IMR-90 (cell line): ENCODE data around the gene ZFHX3. TPM values are rescaled to one million over a fixed set of nuclear protein-coding genes. Genes with fewer than 3 reads are reported as not detected.

Experiments
- ATAC-seq: fragments of 200-7000 bp; cut with Tn5 transposase; 2 replicates; pipeline ENCODE4 v1.9.1; 2020; ENCODE audit warnings: low read depth, mild to moderate bottlenecking, moderate library complexity
- BruUV-seq: library from RNA; stranded (reverse); fragments of 400-500 nt; replicated peaks from 2 replicates; lab custom pipeline; 2021; lab: Mats Ljungman, UMichigan
- CTCF ChIA-PET: fragments of 300-600 bp; formaldehyde crosslinking; extraction: SDS; loops from one replicate; lab custom pipeline; 2021; ENCODE audit warnings: antibody characterized with exemption; lab: Yijun Ruan, JAX
- POLR2A ChIA-PET: fragments of 300-600 bp; sonication (Branson Sonifier 250); formaldehyde crosslinking; loops from one replicate; lab custom pipeline; 2022; ENCODE audit warnings: antibody characterized with exemption; ENCODE audit not compliant: unreplicated experiment; lab: Charles Lee
- DNase-seq: peaks from one replicate; pipeline ENCODE4 v3.0.0; 2013
- H2AFZ ChIP-seq: replicated peaks from 2 replicates; pipeline ENCODE3; 2013; ENCODE audit warnings: low read length, mild to moderate bottlenecking; ENCODE audit not compliant: poor library complexity
- H2AK5ac ChIP-seq: 2 replicates; pipeline ENCODE4 v1.6.1; 2013; ENCODE audit warnings: low read depth, low read length, inconsistent platforms
- H2AK9ac ChIP-seq: replicated peaks from 2 replicates; pipeline ENCODE3; 2013; ENCODE audit warnings: mild to moderate bottlenecking, low read depth, low read length, moderate library complexity; ENCODE audit not compliant: poor library complexity
- H2BK120ac ChIP-seq: 2 replicates; pipeline ENCODE4 v1.6.1; 2013; ENCODE audit warnings: low read depth, low read length, inconsistent platforms
- H2BK15ac ChIP-seq: 3 replicates; pipeline ENCODE4 v1.6.1; 2013; ENCODE audit warnings: low read depth, low read length, inconsistent platforms
- H2BK20ac ChIP-seq: 2 replicates; pipeline ENCODE4 v1.6.1; 2013; ENCODE audit warnings: low read depth, mild to moderate bottlenecking, inconsistent platforms, low read length, moderate library complexity
- H2BK5ac ChIP-seq: 2 replicates; pipeline ENCODE4 v1.6.1; 2013; ENCODE audit warnings: mild to moderate bottlenecking, low read depth, low read length, inconsistent platforms; ENCODE audit not compliant: poor library complexity, severe bottlenecking
- H3K14ac ChIP-seq: replicated peaks from 2 replicates; pipeline ENCODE4 v1.6.1; 2013; ENCODE audit warnings: low read depth, low read length, inconsistent platforms
- H3K18ac ChIP-seq: 2 replicates; pipeline ENCODE4 v1.6.1; 2013; ENCODE audit warnings: low read depth, low read length, control low read depth
- H3K23ac ChIP-seq: 2 replicates; pipeline ENCODE4 v1.6.1; 2013; ENCODE audit warnings: low read depth, low read length, inconsistent platforms
- H3K27ac ChIP-seq: 2 replicates; pipeline ENCODE4 v1.5.1; 2013; ENCODE audit warnings: mild to moderate bottlenecking, control low read depth, low read length; ENCODE audit not compliant: insufficient read depth
- H3K27me3 ChIP-seq: 2 replicates; pipeline ENCODE4 v1.6.1; 2013; ENCODE audit warnings: low read length; ENCODE audit not compliant: control insufficient read depth, insufficient read depth
- H3K36me3 ChIP-seq: 2 replicates; pipeline ENCODE4 v1.6.1; 2013; ENCODE audit warnings: low read length, mixed read lengths; ENCODE audit not compliant: control insufficient read depth, insufficient read depth
- H3K4ac ChIP-seq: 2 replicates; pipeline ENCODE4 v1.6.1; 2013; ENCODE audit warnings: low read depth, low read length, inconsistent platforms
- H3K4me1 ChIP-seq: 2 replicates; pipeline ENCODE4 v1.6.1; 2013; ENCODE audit warnings: low read length, mixed read lengths; ENCODE audit not compliant: control insufficient read depth, insufficient read depth
- H3K4me2 ChIP-seq: 2 replicates; pipeline ENCODE4 v1.6.1; 2013; ENCODE audit warnings: low read depth, mild to moderate bottlenecking, control low read depth, low read length, moderate library complexity
- H3K4me3 ChIP-seq: 2 replicates; pipeline ENCODE4 v1.5.1; 2013; ENCODE audit warnings: low read depth, mild to moderate bottlenecking, control low read depth, low read length, moderate library complexity; ENCODE audit not compliant: insufficient read depth
- H3K56ac ChIP-seq: 2 replicates; pipeline ENCODE4 v1.6.1; 2013; ENCODE audit warnings: low read length, inconsistent platforms; ENCODE audit not compliant: insufficient read depth; ENCODE audit errors: extremely low read depth
- H3K79me1 ChIP-seq, 2 experiments: 2 replicates each; pipeline ENCODE4 v1.6.1; 2013; ENCODE audit warnings: low read length in 2 of 2, inconsistent platforms in 1 of 2, low read depth in 1 of 2
- H3K9ac ChIP-seq: 2 replicates; pipeline ENCODE4 v1.6.1; 2013; ENCODE audit warnings: low read depth, low read length, control low read depth
- H3K9me1 ChIP-seq: 2 replicates; pipeline ENCODE4 v1.6.1; 2013; ENCODE audit warnings: low read length, inconsistent platforms; ENCODE audit not compliant: insufficient read depth
- H3K9me3 ChIP-seq: 2 replicates; pipeline ENCODE4 v1.6.1; 2013; ENCODE audit warnings: low read length; ENCODE audit not compliant: control insufficient read depth, insufficient read depth
- H4K20me1 ChIP-seq: 2 replicates; pipeline ENCODE4 v1.6.1; 2013; ENCODE audit warnings: low read length, inconsistent platforms; ENCODE audit not compliant: insufficient read depth
- H4K5ac ChIP-seq: 2 replicates; pipeline ENCODE4 v1.6.1; 2013; ENCODE audit warnings: mild to moderate bottlenecking, low read depth, low read length, control low read depth
- H4K8ac ChIP-seq, 2 experiments: 2 replicates each; pipeline ENCODE4 v1.6.1; 2013; ENCODE audit warnings: low read depth in 2 of 2, low read length in 2 of 2, control low read depth in 1 of 2, inconsistent platforms in 1 of 2
- H4K91ac ChIP-seq: 2 replicates; pipeline ENCODE4 v1.6.1; 2013; ENCODE audit warnings: low read depth, low read length, inconsistent platforms; ENCODE audit not compliant: insufficient read depth
- CHD1 ChIP-seq: IDR thresholded peaks from 2 replicates; pipeline ENCODE4 v1.6.1; 2012; ENCODE audit warnings: low read depth, low read length, improper control_type of control experiment
- POLR2A ChIP-seq: IDR thresholded peaks from 2 replicates; pipeline ENCODE4 v1.6.1; 2012; ENCODE audit warnings: mild to moderate bottlenecking, low read depth, low read length
- SMC3 ChIP-seq: fragments of 150-350 bp; IDR thresholded peaks from 2 replicates; pipeline ENCODE4 v1.6.1; 2016; ENCODE audit warnings: low read depth, mild to moderate bottlenecking, antibody characterized with exemption, low read length, moderate library complexity
- WGBS, 2 experiments: methylation state at CpG; one replicate each; pipeline versions ENCODE4 v1.1.5 to v1.1.7; 2013; ENCODE audit warnings: missing lambda C conversion rate in 2 of 2; ENCODE audit not compliant: insufficient read length in 1 of 2; ENCODE audit errors: extremely low coverage in 2 of 2; 5-methylcytosine and 5-hydroxymethylcytosine counted together
- dilution Hi-C: fragments of 300-500 bp; cut with HindIII; formaldehyde crosslinking; loops from one replicate; pipeline ENCODE4 v1.14.3; 2018; ENCODE audit warnings: low sequenced_read_pairs; ENCODE audit not compliant: unreplicated experiment
- in situ Hi-C: fragments of 300-500 bp; cut with MboI; formaldehyde crosslinking; loops from 3 replicates; pipeline ENCODE4 v1.14.3; 2019; ENCODE audit warnings: low sequenced_read_pairs, inconsistent platforms, mixed read lengths
- intact Hi-C: fragments of 100-400 bp; cut with micrococcal nuclease; formaldehyde crosslinking; loops from 2 replicates; pipeline ENCODE4 v1.10.0; 2022
- polyA plus RNA-seq, 3 experiments: library from polyadenylated mRNA; depleted of rRNA; stranded (reverse); fragments of >200 nt; gene quantifications; 2 replicates each; pipeline ENCODE4 v1.2.3, GENCODE V29; 2012; ENCODE audit warnings: low replicate concordance in 1 of 3
- total RNA-seq: library from RNA; depleted of rRNA; stranded (reverse); fragments of >200 nt; gene quantifications from 2 replicates; pipeline ENCODE4 v1.2.3, GENCODE V29; 2012

ZFHX3 gene
- total and polyA plus RNA-seq, 2 of the 4 experiments (the other 2 are of a cell fraction): 1.4 to 1.7 TPM

DNA sequence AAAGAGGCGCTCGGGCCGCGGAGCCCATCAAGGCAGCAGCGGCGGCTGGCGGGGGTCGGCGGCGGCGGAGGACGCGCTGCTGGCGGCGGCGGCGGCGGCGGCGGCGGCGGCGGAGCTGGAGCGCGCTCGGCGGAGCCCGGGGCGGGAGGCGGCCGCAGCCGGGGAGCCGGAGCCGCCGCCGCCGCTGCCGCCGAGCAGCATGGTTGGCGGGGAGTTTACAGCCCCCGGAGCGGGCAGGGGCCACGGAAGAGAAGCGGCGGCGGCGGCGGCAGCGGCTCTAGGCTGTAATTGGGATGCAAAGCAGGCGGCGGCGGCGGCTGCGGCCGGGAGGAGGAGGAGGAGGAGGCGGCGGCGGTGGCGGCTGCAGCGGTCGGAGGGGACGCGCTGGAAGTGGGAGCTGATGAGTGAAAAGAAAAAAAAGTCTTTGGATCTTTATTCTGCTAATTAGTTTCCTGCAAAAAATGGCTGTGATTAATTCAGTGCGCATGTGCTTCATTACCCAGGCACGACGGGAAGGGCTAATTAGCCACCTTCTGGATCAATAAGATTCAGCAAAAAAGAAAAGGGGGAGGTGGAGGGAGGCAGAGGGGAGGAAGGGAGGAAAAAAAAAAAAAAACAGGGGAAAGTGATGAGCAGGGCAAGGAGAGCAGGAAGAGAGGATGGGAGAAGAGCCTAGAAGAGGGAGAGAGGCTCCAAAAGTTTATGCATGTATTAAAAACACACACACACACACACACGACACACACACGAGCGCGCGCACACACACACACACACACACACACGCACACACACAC lies 10.9 kb upstream of the ZFHX3 start:
- Histone ChIP-seq H2AK5ac (no peak overlapping the region), H3K18ac (peak overlapping the region; percentile 1; the same call in 1 of the 2 replicates), H3K79me1 (peaks cover 7 to 28% of the 10 kb centered on the region in 2 experiments; a peak in 3 of 4 replicates), H3K9me1 (no peaks in the 10 kb centered on the region), H3K36me3 (no peaks in the 10 kb centered on the region), H2BK20ac (no peak overlapping the region), H3K56ac (no peak overlapping the region; the same call in 1 of the 2 replicates), H2BK120ac (peak overlapping the region; percentile 69; the same call in 1 of the 2 replicates), H4K20me1 (no peaks in the 10 kb centered on the region), H4K8ac (peak overlapping the region; percentile 43 to 71; a peak in 3 of 4 replicates), H2AFZ (peak overlapping the region; percentile 92), H3K27ac (peak overlapping the region; percentile 56), H3K4me3 (peak overlapping the region; percentile 82), H3K23ac (peak overlapping the region; percentile 19), H2BK15ac (peak overlapping the region; percentile 72; the same call in 1 of the 3 replicates), H3K4me2 (peak overlapping the region; percentile 92), H3K9ac (peak overlapping the region; percentile 87), H4K91ac (peak overlapping the region; percentile 51), H3K9me3 (no peaks in the 10 kb centered on the region), H3K4me1 (peaks cover 18% of the 10 kb centered on the region), H4K5ac (peak overlapping the region; percentile 1), H3K27me3 (no peaks in the 10 kb centered on the region), H2BK5ac (peak overlapping the region; percentile 64), H2AK9ac (no peak overlapping the region), H3K4ac (peak overlapping the region; percentile 4), H3K14ac (0 out of 2 replicates have a peak overlapping the region, but pooled peaks have one; percentile 32)
- intact Hi-C loops: loop anchor here (2.0 to 10.0 kb wide), 5 partner anchors 272 to 934 kb away; no protein-coding TSS in a partner anchor
- CTCF ChIA-PET: interaction anchor here (0.6 kb wide), 1 partner anchor 860 kb away, joined by 3 read pairs; no protein-coding TSS in a partner anchor
- DNase-seq: peak; percentile 43
- TF ChIP-seq SMC3 (0 out of 2 replicates have a peak, but pooled peaks have one; percentile 2), CHD1 (no peak), POLR2A (0 out of 2 replicates have a peak, but pooled peaks have one; percentile 18)
- POLR2A ChIA-PET: interaction anchor here (0.7 kb wide), 2 partner anchors 226 to 323 kb away, joined by 3 to 5 read pairs; no protein-coding TSS in a partner anchor
- dilution Hi-C loops: no loop called here
- no peak; the same call in 1 of the 2 replicates for ATAC-seq
- in situ Hi-C loops: loop anchor here (10.0 to 25.0 kb wide), 2 partner anchors 214 to 1228 kb away; partner anchors contain the start of gene PSMD7
- no TSS peak for BruUV-seq
- 1% methylated on average over 43 of the region's 72 CpGs; no CpG with 5 or more reads in 1 of the 2 experiments for whole genome bisulfite sequencing, 2 experiments
